ENCODE results near the gene ZC3H6.

GRCh38 chr2:112305132-112305531 is 29.7 kb downstream of the ZC3H6 start:
- TF ChIP-seq CTCF (conservative IDR thresholded peaks at IDR 0.05; ENCODE audit: low read length) (no peak), EZH2phosphoT487 (IDR thresholded peaks at IDR 0.05; ENCODE audit: borderline replicate concordance, low read depth, low read length) (no peak)
